Activated CD4-positive, alpha-beta T cell treated with anti-CD3 and anti-CD28 coated beads for 48 hours (primary cell): Measurements from ENCODE around the gene SLC25A13.
"Not testable (repeated sequence)": the region's sequence is repeated elsewhere in the genome, so short reads cannot be mapped to it uniquely, and the experiment has no call there.

Experiments used
- DNase-seq: peaks from one replicate; pipeline ENCODE4 v3.0.0-alpha.2; 2020

Gene SLC25A13, protein sequence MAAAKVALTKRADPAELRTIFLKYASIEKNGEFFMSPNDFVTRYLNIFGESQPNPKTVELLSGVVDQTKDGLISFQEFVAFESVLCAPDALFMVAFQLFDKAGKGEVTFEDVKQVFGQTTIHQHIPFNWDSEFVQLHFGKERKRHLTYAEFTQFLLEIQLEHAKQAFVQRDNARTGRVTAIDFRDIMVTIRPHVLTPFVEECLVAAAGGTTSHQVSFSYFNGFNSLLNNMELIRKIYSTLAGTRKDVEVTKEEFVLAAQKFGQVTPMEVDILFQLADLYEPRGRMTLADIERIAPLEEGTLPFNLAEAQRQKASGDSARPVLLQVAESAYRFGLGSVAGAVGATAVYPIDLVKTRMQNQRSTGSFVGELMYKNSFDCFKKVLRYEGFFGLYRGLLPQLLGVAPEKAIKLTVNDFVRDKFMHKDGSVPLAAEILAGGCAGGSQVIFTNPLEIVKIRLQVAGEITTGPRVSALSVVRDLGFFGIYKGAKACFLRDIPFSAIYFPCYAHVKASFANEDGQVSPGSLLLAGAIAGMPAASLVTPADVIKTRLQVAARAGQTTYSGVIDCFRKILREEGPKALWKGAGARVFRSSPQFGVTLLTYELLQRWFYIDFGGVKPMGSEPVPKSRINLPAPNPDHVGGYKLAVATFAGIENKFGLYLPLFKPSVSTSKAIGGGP

DNA sequence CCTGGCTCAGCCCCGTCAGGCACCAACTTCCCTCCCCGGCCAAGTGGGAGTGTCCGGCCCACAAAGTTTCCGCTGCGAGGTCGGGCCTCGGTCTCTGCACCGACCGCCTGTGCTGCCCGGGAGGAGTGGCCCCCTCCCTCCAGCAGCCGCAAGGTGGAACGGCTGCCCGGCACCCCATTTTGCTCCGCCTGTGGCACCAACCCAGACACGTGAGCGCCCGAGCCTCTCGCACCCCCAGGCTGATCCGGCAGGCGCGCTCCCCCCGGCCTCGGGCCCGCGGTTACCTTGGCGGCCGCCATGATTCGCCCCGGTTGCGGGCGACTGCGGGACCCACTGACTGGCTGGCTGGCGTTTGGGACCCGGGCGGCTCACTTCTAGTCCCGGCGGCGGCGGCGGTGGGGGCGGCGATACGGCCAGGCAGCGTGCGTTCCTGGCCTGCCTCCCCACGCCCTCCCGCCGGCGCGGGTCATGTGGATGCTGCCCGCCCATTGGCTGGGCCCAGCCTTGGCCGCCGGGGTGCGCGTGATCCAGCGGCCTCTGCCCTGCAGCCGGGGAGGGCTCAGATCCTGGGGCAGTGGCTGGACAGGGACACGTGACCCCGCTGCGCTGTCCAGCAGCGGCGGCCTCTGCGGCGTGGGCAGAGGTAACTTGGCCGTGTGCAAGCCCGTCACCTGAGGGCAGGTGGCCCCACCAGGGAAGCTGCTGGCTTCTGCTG is at the start of gene SLC25A13:
Gene SLC25A13, minus strand, starts transcription at position 441 of the 715 bp plus-strand sequence. Its CDS starts 142 bp downstream, at position 299.
- DNase-seq: peak; percentile 79

DNA sequence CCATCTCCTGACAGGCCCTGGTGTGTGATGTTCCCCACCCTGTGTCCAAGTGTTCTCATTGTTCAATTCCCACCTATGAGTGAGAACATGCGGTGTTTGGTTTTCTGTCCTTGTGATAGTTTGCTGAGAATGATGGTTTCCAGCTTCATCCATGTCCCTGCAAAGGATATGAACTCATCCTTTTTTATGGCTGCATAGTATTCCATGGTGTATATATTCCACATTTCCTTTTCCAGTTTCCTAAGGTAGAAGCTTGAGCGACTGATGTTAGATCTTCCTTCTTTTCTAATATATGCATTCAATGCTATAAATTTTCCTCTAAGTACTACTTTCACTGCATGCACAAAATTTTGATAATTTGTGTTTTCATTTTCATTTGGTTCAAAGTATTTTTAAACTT is 44.0 kb upstream of the SLC25A13 start:
- DNase-seq: not testable (repeated sequence)

DNA sequence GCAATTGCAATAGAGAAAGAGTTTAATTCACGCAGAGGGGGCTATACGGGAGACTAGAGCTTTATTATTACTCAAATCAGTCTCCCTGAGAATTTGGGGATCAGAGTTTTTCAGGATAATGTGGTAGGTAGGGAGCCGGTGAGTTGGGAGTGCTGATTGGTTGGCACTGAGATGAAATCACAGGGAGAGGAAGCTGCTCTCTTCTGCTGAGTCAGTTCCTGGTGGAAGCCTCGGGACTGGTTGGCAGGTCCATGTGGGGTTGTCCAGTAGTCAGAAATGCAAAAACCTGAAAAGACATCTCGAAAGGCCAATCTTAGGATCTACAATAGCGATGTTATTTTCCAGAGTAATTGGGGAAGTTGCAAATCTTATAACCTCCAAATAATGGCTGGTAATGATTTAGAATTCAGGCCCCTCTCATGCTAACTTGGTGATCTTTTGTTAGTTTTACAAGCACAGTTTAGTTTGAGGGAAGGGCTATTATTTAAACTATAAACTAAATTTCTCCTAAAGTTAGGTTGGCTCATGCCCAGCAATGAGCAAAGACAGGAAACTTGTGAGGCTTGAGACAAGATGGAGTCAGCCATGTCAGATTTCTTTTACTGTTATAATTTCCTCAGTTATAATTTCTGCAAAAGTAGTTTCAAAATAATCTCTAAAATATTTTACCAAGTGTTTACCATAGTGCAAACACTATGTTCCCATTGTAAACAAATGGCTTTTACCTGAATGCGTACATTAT is 39.4 kb upstream of the SLC25A13 start:
- DNase-seq: no peak

DNA sequence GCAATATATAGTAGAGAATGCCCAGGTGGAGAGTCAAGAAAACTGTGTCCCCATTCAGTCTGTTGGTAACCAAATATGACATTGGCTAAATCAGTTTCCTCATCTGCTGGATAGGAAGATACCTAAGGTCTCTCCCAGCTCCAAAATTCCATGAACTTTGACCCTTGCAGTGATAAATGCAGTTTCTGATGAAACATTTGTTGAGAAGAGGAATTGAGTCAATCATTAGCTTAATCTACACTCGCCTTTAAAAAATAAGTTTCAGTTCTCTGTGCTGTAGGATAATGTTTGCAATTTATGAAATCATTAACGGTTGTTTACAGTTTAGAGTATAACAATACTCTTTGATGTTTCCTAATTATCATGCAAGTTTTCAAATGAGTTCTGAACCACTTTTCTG is 38.0 kb upstream of the SLC25A13 start:
- no peak for DNase-seq

DNA sequence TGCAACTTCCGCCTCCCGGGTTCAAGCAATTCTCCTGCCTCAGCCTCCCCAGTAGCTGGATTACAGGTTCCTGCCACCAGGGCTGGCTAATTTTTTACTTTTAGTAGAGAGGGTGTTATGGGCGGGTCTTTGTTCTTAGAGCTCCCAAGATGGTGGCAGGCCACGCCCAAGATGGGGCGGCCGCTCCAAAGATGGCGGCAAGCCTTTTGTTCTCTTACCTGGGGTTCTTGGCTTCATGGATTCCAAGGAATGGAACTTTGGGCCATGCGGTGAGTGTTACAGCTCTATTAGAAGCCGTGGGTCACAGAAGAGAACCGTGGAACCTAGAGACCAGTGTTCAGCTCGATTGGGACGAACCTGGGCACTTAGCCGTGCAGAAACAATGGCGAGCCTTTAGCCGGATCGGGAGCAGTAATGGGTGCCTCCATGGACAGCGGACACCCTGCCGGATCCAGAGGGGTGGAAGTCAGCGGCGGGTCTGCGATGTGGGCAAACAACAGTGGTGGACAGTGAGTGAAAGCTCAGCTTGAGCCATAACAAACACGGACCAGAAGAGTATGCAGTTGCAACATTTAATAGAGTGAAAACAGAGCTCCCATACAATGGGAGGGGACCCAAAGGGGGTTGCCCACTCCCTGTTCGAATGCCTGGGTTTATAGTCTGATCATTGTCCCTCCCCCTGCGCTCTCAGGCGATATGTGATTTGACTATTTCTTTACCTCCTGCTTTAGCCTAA is 36.5 kb upstream of the SLC25A13 start:
- not testable (repeated sequence) for DNase-seq

DNA sequence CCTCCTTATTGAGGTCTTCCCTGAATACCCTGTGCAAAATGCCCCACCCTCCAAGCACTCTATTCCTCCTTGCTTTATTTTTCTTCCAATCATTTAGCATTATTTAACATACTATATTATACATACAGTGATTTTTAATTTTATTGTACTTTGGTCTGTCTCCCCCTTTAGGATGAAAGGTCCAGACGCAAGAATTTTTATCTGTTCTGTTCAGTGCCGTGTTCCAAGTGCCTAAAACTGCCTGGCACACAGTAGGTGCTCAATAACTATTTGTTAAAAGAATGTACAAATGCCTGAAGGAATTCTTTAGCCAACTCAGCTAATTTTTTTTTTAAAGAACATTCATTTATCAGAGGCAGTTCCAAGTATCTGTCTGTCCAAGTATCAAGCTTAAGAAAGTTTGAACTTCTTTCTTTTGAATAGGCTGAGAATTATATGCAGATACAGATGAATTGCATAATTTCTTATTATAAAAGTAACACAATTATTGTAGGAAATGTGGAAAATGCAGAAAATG is 34.1 kb upstream of the SLC25A13 start:
- DNase-seq: no peak

DNA sequence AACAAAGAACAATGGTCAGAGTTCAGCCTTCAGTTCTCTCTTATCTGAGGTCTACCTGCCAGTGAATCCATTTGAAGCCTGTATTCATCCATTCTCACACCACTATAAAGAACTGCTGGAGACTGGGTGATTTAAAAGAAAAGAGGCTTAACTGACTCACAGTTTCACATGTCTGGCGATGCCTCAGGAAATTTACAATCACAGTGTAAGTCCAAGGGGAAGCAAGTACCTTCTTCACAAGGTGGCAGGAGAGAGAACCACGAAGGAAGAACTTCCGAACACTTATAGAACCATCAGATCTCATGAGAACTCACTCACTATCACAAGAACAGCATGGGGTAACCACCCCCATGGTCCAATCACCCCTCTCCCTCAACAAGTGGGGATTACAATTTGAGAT is 33.0 kb upstream of the SLC25A13 start:
- DNase-seq: no peak

DNA sequence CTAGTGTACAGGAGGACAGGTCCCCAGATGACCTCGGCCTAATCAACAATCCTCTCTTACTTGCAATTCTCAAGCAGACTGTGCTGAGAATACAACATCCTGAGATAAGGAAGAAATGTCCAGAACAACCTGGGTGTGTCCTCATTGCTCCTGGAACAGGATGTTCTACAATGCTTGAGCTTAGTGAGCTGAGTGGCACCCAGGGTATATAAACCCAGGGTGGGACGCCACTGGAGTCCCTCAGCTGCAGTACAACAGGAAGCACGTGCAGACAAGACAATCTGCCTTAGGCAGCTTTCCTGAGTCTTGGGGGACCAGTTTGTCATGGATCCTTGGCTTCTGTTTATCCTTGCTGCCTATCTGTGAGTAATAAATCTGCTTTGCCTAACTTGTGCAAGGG is 27.7 kb upstream of the SLC25A13 start:
- DNase-seq: no peak

DNA sequence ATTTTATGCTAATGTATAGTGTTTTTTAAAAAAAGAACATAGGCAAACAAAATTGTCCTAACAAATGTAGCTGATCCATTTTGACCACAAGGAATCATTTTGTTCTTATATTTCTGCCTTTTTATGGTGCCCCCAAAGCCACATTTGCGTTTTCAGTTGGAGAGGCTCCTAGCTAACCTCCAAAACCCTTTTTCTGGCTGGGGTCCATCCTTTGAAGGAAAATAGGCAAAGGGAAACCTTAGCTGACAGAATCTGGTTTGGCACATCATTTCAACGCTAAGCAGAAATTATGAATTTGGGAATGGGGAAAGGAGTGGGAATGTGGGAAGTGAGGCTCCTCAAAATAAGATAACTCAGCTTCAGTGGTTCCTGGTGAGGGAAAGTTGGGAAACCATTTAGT is 25.6 kb upstream of the SLC25A13 start:
- DNase-seq: no peak

DNA sequence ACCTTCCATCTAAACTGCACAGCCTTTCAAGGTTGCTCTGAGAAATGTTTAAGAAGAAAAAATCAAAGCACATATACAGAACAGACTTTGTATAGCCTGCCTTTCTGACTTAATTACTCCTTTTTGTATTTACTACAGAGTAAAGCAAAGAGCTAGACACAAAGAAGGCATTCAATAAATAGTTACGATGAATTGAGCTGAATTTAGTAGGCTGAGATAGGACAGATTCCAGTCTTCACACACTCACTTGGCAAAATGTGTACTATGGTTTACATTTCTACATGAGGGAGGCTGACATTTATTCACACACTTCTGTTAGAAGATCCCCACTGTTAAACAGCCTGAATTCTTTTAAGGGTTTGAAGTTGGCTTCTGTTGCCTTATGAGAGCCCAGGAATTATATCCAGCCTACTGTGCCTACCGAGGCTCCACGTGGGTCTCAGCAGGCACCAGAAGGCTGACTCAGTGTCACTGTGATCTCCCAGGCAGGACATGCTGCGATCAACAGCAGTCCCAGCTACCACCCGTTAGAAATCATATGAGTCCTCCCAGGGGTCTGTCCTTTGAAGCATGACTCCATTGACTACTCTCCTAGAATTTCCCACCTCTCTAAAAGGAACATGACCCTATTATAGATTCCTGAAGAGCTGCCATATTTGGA is 24.5 kb upstream of the SLC25A13 start:
- no peak for DNase-seq

DNA sequence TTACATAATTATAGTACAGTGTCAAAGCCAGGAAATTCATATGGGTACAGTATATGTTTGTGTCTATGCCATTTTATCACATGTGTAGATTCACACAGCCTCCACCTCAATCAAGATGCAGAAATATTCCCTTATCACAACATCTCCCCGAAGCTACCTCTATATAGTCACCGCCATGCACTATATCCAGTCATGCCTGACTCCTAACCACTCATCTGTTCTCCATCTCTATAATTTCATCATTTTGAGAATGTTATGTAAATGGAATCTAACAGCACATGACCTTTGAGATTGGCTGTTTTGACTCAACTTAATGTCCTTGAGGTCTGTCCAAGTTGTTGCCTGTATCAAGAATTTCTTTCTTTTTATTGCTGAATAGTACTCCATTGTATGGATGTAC is 22.3 kb upstream of the SLC25A13 start:
- no peak for DNase-seq

DNA sequence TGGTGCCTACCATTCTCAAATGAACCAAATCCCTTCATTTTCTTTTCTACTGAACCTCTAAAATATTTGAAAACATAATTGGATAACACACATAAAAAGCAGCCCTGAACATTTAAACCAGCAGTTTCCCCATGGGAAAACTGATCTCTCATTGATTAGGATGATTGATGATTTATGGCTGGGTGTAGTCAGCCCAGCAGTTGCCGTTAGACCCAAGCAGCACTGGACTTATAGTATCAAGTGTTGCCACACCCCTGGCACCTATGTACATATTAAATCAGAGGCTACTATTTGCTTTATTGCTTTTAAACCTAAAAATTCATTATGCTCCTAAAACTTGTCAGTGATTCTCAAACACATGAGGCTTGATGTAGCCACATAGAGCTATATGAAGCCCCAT is 20.2 kb upstream of the SLC25A13 start:
- DNase-seq: no peak

DNA sequence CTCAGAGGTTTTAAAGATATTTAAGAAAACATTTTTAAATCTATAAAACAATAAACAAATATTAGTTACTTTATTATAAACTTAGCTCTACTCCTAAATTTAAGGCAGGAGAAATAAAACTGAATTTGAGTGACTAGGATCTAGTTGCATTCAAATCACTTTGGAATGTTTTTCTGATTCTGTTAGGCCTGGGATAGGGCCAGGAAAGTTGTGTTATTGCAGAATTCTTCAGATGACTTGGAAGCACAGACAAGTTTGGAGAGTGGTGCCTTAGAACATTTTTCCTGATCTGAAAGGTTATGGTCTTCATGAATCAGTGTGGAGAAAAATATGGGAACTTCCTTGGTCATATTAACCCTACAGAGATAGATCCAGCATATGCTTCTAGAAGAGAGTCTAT is 15.6 kb upstream of the SLC25A13 start:
- DNase-seq: no peak

DNA sequence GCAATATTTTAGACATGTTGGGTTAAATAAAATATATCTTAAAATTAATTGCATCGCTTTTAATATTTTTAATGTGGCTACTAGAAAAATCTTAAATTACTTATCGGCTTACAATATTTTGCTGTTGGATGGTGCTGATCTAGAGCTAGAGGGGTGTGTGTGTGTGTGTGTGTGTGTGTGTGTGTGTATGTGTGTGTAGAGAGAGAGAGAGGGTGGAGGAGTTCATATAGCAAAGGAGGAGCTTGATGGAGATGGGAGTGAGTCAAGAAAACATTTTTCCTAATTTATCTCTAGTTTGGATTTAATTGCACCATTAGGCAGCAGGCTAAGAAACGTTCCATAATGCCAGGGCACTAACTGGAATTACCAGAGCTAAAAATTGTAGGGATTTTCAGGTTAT is 10.4 kb upstream of the SLC25A13 start:
- no peak for DNase-seq

DNA sequence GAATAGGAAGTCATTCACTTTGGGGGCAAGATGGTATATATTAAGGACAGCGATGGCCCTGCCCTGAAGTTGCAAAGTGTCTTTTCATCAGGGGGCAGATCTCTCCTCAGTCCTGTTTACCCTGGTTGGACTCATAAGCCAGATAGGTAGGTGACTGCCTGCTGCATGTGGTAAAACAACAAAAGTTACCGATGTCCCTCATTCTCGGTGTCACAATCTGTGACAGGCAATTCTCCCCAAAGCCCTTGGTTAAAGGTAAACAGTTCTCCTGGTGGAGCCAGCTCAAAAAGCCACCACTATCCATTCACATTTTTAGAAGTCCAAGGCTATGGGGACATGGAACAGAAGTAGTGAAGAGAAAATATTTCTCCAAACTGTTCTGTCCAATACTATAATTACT is 9.9 kb upstream of the SLC25A13 start:
- no peak for DNase-seq

DNA sequence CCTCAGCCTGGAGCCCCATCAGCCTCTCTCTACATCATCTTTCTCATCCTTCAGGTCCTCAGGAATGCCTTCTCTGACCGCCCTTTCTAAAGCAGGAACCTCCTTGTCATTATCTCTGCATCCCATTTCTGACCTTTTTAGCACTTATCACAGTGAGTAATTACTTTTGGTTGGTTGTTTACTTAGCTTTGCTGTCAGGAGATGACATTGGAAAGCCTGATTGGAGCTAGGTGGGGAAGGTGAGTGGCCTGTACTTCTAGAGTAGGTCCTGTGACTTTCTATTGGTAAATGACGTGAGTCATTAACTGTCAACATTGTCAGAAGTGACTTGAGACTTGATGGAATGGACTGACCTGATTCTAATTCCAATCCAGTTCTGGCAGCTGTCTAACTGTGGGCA is 9.3 kb upstream of the SLC25A13 start:
- no peak for DNase-seq

DNA sequence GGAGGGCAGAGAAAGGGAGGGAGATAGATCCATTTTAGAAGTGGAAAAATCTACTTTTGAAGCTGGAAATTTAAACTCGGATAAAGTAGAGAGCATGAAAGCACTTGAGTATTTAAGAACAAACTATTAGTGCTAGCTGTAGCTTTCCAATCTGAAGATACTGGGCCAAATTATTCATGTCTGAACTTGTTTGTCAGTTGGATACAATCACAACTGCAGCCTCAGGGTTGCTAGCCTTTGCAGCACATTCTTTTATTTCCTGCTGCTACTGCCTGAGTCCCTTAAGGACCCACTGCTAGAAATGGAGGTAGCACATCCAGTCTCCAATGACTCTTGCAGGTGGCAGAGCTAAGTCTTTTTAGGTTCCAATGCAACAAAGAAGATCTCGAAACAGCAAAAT is 8.3 kb upstream of the SLC25A13 start:
- DNase-seq: no peak

DNA sequence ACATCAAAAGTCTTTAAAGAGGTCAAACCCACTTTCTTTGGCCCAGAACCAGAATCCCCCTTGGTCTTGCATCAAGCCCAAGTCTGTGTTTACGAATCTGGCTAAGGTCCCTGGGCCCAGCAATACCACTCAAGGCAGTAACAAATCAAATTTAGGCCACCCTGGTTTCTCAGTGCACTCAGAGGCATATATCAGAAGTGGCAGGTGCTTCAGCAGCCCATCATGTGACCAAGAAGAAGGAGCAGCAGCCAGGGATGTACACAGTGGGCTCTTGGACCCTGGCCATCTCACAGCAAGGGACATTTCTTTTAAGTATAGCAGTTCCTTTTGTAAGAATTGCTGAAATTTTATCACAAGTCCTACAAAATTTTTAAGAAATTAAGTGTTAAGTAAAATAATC is 7.3 kb upstream of the SLC25A13 start:
- DNase-seq: no peak

DNA sequence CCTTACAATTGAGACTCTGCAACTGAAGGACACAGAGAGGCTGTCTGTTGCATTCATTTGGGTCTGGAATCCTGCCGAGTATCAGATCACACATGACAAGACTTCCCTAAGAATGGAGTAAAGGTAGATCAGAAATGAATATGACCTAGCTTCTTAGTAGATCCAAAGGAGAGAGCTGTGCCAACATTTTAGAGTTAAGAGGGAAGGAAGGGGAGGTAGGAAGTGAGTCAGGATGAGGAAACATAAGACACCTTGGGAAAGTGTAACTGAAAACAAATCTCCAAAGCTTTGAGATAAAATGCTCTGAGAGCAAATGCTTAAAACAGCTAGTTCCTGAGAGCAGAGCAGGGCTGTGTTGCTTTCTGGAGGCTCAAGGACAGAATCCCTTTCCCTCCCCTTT is 6.1 kb upstream of the SLC25A13 start:
- DNase-seq: no peak

DNA sequence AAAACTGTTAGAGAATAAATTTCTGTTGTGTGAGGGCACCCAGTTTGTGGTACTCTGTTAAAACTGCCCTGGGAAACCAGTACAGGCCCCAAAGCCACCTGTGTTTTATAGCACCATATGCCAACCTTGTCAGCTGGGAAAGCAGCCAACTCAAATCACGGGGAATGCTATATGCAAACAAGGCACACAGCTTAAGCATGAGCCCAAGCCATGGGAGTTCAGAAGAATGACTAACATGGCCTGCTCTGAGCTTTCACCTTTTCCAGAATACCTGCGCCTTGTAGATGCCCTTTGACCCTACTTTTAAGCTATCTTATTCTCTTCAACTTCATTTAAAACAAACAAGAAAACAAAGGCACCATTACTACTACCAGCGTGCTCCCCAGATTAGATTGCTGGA is 5.5 kb upstream of the SLC25A13 start:
- no peak for DNase-seq

DNA sequence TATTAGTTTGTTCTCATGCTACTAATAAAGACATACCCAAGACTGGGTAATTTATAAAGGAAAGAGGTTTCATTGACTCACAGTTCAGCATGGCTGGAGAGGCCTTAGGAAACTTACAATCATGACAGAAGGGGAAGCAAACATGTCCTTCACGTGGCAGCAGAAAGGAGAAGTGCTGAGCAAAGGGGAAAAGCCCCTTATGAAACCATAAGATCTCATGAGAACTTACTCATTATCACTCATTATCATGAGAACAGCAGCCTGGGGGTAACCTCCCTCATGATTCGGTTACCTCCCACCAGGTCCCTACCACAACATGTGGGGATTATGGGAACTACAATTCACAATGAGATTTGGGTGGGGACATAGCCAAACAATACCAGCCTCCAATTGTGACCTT is 4.9 kb upstream of the SLC25A13 start:
- peak; percentile 23 for DNase-seq
